IPS DF 4.7 (cell line): ENCODE data around the gene S100A13.
"Not testable (repeated sequence)": the region's sequence is repeated elsewhere in the genome, so short reads cannot be mapped to it uniquely, and the experiment has no call there.

Source experiments
- DNase-seq: peaks from one replicate; pipeline ENCODE4 v3.0.0-alpha.2; 2013; ENCODE audit warnings: low spot score; ENCODE audit errors: extremely low read depth

Gene S100A13

DNA sequence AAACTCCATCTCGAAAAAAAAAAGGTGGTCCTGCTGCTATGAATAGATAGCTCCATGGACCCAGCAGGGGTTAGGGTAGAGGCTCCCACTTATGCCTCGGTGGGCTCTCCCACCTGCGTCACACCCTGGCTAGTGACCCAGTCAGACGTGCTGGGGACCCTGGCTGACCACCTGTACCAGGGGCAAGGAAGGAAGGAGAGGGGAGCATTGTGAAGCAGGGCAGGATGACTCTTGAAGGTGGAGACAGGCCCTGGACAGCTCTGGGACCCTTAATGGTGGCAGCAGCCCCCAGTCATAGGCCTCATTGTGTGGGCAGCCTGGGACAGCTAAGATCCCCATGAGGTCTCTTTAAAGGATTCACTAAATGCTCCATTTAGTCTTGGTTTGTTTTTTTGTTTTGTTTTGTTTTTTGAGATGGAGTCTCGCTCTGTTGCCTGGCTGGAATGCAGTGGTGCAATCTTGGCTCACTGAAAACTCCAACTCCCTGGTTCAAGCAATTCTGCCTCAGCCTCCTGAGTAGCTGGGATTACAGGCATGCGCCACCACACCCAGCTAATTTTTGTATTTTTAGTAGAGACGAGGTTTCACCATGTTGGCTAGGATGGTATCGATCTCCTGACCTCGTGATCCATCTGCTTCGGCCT, 20.8 kb upstream of the S100A13 start:
- no peak for DNase-seq

DNA sequence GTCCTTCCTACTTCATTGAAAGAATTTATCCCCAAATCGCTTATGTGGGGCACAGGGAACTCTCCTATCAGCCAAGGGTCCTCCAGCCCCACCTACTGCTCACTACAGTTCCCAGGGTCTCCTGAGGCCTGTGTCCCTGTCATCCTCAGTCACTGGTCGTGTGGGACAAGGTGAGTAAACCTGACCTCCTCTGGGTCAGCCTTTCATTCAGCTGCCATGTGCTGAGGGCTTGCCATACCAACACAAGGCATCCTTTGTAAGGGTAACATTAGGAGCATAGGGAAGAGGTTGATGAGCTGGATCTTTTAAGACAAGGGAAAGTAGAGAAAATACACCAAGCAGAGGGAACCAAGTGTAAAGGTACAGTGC, 20.0 kb upstream of the S100A13 start:
- no peak for DNase-seq

DNA sequence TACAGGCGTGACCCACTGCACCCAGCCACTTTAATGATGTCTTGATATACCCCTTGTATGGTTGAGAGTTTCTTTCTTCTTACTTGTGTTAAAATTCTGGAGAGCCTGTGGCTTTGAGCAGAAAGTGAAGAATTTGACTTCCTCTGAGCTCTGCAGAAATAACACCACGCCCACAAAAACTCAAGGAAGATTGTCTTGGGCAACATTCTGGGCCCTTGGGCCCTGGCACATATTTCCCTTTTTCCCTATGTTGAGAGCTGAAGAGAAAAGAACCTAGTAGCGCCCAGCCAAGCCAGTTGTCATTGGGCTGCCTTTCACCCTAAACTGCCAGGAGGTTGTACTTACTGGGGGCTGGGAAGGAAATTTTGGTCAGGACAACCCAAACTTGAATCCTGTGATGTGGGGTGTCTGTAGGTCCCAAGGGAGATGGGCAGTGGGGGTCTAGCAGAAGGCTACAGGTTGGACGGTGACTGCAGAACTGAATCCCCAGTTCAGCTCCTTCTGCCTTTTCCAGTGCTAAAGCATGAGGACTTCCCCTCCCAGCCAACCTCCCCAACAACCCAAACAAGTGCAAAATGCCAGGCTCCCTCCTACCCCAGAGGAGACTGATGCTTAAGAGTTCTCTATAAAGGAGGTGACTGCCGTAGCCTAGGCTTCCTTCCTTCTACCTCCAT, 19.5 kb upstream of the S100A13 start:
- DNase-seq: no peak

DNA sequence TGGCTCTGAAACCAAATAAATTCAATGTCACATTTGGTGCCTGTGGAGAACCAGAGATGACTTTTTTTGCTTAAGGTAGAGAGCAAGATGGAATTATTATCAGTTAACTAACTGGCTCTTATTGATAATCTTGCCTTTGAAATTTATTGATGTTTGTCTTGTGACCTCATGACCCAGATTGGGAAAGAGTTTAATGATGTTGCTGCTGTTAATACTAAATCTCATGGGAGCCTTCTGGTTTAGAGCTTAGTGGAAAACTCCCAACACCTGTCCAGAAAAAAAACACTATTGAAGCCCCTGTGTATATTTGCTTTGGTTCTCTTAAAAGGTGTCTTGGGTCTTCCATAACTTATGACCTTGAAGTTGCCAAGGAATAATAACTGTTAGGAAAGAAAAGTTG, 16.5 kb upstream of the S100A13 start:
- no peak for DNase-seq

DNA sequence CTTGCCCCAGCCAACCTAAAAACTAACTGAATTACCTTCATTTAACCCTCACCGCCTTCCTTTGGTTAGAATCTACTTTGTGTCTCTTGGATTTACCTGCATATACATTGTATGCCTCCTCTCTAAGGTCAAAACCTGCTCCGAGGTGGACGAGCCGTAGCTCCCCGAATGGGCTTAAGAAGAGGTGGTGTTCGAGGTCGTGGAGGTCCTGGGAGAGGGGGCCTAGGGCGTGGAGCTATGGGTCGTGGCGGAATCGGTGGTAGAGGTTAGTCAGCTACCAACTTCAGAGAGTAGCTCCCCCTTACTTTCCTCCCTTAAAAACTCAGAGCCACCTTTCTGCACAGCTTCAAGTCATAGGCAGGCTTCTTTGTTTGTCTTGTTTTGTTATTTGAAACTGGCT, 15.8 kb upstream of the S100A13 start:
- DNase-seq: no peak

DNA sequence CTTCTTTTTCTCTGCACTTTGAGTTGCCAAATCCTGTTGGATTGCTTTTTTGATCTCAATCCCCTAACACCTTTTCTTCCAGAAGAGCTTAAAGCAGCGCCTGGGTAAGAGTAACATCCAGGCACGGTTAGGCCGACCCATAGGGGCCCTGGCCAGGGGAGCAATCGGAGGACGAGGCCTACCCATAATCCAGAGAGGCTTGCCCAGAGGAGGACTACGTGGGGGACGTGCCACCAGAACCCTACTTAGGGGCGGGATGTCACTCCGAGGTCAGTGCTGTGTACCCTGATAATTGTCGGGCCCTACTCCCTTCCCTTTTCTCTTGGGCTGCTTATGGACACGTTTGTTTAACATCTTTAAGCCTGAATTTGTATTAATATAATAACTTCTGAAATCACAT, 14.9 kb upstream of the S100A13 start:
- DNase-seq: no peak

DNA sequence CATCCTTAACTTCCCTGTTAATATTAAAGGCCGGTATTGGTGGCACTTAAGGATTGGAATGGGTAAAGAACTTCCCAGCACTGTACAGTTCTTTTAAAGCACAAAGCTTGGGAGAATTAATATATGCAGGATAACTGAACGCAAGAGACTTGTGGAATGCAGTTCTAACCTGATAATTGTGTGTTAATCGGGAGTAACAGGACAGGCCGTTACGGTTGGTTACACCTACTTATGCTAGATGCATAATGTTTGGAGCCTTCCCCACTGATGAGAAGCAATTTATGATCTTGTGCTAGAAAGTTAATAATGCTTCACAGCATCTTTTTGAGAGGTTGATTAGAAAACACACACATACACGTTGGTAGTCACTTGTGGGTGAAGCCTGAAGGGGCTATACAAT, 13.6 kb upstream of the S100A13 start:
- no peak for DNase-seq

DNA sequence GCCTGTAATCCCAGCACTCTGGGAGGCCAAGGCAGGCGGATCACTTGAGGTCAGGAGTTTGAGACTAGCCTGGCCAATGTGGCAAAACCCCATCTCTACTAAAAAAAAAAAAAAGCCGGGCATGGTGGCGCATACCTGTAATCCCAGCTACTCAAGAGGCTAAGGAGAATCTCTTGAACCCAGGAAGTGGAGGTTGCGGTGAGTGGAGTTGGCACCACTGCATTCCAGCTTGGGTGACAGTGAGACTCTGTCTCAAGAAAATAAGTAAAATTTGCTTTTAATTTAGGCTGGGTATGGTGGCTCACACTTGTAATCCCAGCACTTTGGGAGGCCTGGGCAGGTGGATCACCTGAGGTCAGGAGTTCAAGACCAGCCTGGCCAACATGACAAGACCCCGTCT, 12.9 kb upstream of the S100A13 start:
- DNase-seq: not testable (repeated sequence)

DNA sequence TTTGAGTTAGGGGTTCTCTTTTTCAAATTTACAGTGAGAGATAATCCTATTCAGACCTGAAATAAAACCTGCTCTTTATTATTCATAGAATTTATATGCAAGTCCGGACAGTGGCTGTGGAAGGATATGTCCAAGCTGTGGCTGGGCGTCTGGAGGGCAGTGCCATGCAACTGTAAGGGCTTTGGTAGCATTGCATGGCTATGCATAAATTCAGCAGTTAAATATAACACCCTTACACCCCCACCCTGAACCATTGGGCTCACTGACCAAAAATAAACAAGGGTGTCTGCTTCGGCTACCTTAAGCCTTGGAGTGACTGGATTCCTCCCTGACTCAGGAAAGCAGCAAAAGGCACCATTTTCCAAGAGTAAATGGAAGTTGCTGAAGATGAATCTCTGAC, 12.0 kb upstream of the S100A13 start:
- no peak for DNase-seq

DNA sequence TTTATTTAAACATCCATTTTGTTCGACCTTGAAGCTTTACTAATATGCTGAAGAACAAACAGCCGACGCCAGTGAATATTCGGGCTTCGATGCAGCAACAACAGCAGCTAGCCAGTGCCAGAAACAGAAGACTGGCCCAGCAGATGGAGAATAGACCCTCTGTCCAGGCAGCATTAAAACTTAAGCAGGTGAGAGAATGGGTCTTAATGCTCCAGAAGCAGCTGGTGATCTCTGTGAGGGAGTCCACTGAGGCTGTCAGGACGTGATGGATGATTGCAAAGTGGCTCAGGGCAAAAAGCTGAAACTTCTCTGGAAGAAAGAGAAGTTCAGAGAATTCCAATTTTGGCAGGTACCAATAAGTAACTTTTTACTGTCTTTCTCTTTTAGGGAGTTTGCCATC, 11.0 kb upstream of the S100A13 start:
- no peak for DNase-seq

DNA sequence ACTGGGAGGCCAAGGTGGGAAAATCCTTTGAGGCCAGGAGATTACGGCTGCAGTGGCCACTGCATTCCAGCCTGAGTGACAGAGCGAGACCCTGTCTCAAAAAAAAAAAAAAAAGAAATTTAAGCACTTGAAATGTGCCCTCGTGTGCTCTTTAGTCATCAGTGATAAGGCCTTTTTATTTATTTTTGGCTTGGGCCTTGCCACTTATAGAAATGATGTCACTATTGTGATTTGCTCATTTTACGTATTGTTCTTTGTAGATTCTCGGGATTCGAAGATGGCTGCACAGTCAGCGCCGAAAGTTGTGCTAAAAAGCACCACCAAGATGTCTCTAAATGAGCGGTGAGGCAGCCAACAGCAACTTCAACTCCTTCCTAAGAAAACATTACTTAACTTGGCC, 9.0 kb upstream of the S100A13 start:
- DNase-seq: no peak

DNA sequence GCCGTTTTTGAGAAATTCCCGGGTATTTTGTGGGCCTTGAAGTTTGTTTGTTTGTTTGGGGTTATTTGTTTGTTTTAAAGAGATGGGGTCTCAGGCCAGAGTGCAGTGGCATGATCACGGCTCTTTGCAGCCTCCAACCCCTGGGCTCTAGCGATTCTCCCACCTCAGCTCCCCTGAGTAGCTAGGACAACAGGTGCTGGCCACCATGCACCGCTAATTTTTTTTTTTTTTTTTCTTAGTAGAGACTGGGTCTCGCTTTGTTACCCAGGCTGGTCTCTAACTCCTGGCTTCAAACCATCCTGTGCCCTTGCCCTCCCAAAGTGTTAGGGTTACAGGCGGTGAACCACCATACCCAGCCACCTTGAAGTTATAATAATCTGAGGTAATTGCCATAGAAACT, 8.6 kb upstream of the S100A13 start:
- DNase-seq: no peak

DNA sequence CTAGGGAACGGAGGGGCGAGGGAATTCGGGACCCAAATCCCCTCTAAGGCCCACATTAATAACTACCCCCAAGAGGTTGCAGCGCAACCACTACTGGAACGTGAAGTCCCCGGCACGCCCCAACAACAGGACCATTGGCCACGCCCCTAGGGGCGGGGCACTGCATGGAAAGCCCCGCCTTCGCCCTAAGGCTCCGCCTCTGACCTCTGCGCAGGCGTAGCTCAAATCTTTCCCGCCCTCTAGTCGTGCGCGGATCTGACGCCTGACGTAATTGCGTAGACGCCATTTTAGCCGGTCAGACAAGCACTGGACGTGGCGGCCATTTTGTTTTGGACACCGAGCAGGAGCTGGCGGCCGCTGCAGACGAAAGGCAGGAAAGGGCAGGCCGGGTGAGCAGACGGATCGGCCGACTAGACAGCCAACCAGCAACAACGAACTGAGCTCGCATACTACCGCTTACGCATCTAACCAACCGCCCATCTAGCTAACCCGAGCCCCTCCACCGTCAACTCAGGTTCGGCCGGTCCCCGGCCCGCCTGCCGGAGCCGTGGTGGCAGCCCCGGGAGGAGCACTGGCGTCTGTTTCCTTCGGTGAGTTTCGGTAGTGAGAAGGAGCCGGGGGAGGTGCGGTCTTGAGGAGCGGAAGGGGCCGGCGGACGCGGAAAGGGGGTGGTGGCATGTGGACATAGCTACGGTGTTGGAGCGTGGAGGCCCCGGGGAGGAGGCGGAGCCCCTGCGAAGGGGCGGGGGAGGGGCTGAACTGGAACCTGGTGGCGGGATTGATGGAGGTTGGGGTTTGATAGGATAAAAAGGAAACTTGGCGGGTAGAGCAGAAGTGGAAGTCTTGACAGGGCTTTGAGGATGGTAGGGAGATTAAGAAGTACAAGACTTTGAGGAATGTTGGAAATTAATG, 6.7 kb upstream of the S100A13 start, which contains the start of gene CHTOP:
CHTOP (plus strand) TSS at position 313 of the 912 bp plus-strand sequence. CDS start 2,523 bp downstream, outside the sequence.
- DNase-seq: peak; percentile 96

DNA sequence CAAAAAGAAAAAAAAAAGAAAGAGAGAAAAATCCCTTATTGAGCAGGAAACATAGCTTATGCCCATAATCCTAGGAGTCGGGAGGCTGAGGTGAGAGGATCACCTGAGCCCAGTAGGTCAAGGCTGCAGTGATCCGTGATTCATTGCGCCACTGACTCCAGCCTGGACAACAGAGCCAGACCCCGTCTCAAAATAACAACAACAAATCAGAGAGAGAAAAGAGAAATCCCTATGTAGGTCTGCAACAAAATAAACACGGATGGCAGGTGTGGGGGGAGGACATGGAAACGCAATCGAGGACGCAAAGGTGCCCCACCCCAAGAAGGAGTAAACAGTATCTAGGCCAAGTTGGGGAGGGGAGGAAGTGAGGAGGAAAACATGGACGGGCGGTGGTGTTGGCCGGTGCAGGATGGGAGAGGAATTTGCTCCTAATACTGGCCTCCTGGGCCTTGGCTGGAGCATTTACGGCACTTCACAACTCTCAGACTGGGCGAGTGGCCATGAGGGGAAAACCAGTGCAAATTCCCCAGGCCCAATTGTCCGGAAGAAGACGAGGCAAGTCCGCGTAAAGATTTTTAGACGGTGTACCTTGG, 6.0 kb upstream of the S100A13 start:
- no peak for DNase-seq

DNA sequence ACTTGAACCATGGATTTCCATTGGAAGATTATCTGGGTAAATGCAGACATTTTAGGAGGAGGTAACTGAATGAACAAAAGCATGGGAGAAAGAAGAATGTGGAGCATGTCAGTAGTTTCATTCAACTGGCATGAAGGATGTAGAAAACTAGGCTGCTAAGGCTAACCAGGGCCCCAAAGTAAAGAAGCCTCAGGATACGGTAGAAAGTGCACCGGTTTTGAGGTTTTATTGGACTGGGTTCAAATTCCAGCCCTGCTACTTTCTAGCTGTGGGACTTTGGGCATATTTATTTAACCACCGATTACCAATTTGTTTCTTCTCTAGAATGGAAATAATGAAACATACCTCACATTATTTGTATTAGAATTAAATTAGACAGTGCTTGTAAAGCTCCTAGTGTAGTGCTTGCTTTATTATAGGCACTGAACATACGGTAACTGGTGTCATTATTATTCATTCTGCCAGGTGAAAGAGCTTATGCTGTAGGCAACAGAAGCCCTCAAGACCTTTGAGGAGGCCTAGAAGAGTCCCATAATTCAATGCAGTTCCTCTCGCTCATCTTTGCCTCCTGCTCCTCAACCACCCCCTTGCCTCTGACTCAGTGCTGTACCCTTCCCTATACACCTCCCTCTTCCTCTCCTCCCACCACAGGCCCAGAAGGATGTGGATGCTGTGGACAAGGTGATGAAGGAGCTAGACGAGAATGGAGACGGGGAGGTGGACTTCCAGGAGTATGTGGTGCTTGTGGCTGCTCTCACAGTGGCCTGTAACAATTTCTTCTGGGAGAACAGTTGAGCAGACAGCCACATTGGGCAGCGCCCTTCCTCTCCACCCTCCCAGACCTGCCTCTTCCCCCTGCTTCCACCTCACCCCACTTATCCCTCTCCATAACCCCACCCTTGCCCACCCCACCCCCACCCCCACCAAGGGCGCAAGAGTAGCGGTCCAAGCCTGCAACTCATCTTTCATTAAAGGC, 4.0 kb upstream of the S100A13 start:
- no peak for DNase-seq

DNA sequence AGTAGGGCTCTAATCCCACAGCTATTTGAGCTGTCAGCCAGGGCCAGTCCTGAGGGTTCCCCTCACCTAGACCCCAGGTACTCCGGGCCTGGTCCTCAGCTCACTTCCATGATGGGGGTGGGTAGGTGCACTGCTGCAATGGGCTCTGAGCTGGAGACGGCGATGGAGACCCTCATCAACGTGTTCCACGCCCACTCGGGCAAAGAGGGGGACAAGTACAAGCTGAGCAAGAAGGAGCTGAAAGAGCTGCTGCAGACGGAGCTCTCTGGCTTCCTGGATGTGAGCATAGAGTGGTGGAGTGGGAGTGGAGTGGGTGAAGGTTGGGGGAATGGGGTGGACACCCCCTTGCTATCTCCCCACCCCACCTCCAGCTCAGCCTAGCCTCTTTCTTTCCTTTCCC, 3.1 kb upstream of the S100A13 start:
- no peak for DNase-seq

DNA sequence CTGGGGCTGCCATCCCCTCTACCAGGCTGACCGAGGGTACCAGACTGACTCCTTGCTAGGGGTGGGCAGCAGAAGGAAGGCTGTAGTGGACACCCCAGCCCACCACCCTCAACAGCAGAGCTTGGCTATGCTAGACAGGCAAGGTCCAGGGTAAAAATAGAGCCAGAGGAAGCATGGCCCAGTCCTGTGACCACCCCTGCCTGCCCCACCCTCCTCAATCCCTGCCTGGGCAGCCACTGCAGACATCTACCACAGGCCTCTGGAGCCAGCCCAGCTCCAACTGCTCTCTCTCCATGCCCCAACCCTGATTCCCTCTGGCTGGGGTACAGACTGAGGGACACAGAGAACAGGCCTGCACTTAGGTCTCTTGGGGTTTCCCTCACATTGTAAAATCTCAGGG, 2.7 kb upstream of the S100A13 start:
- DNase-seq: no peak

DNA sequence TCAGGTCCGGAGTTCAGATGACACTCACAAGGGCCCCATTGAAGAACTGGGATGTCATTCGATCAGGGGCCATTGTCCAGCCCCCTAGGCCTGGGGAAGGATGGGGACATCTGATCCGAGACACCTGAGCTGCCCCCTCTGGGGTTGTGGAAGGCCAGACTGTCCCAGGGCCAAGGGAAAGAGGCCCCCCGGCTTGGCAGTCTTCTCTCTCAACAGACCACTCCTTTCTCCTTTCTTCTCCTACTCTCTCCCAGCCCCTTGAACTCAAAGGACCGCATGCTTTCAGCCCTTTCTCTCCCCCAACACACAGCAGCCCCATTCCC, 2.0 kb upstream of the S100A13 start:
- no peak for DNase-seq

DNA sequence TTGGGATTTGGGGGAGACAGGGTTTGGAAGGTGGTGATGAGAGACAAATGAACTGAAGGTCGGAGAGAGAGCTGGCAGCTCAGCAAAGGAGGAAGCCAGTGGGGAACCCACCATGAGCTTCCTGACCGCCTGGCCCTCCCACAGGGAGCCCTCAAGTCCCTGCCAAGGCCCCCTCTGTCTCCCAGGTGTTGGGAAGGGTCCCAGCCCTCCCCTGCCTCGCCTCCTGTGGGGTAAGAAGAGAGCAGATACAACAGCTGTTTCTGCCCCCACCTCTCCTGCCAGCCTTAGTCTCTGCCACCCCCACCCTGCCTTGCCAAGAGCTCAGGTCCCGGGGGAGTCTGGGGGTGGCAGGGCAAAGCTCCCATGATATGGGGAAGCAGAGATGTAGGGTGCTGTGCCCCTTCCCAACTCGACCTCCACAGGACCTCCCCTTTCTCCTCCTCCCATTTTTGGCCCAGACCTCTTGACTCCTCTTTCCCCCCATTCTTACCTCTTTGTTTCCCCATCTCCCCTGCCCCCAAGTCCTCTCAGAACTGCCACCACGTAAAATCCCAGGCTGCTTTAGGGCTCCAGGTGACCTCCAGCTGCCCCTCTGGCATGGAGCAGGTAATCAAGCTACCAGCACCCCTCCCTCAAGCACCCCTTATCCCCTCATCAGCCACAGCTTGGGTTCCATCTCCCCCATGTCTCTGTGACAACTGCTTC, 1.5 kb upstream of the S100A13 start:
- DNase-seq: no peak
